ENCODE measurements around the gene C1QBP. TPM values are rescaled to one million over a fixed set of nuclear protein-coding genes. Genes with fewer than 3 reads are reported as not detected.

Gene C1QBP
- total RNA-seq, 1 donor, result 137 TPM

GRCh38 chr17:5413682-5414081, 25.3 kb downstream of the C1QBP start:
- Histone ChIP-seq H3K4me3 (ENCODE audit: insufficient read depth, low read length) (no peak overlapping the region), H3K9me3 (ENCODE audit: low read depth, low read length) (no peaks in the 10 kb centered on the region), H3K79me2 (ENCODE audit: insufficient read depth, low read length) (peaks cover 44% of the 10 kb centered on the region), H2AFZ (ENCODE audit: low read length) (no peak overlapping the region), H4K20me1 (ENCODE audit: insufficient read depth, low read length) (peaks cover 24% of the 10 kb centered on the region), H3K36me3 (ENCODE audit: insufficient read depth, low read length) (peaks cover 60% of the 10 kb centered on the region), H3K27me3 (ENCODE audit: insufficient read depth, low read length) (no peaks in the 10 kb centered on the region), H3K27ac (ENCODE audit: low read depth, low read length) (peak overlapping the region; percentile 31), H3K4me2 (ENCODE audit: insufficient read depth, low read length) (peak overlapping the region; percentile 71), H3K4me1 (ENCODE audit: insufficient read depth, low read length) (peaks cover 25% of the 10 kb centered on the region)
- DNase-seq (ENCODE audit: insufficient read length, low spot score, missing footprints), result peak; percentile 75
- no peak for TF ChIP-seq CTCF (IDR thresholded peaks at IDR 0.05; ENCODE audit: extremely low read depth, low read depth, low read length)

GRCh38 chr17:5410594-5411272, 28.2 kb downstream of the C1QBP start:
- DNase-seq (ENCODE audit: insufficient read length, low spot score, missing footprints), result no peak
- no peaks in the 10 kb centered on the region for H3K27me3 ChIP-seq (ENCODE audit: insufficient read depth, low read length)
- H3K9me3 ChIP-seq (ENCODE audit: low read depth, low read length), result no peaks in the 10 kb centered on the region
- H3K4me1 ChIP-seq (ENCODE audit: insufficient read depth, low read length), result peaks cover 18% of the 10 kb centered on the region
- TF ChIP-seq CTCF (IDR thresholded peaks at IDR 0.05; ENCODE audit: extremely low read depth, low read depth, low read length), result no peak
- H2AFZ ChIP-seq (ENCODE audit: low read length), result no peak overlapping the region
- H3K79me2 ChIP-seq (ENCODE audit: insufficient read depth, low read length), result peaks cover 22% of the 10 kb centered on the region
- no peak overlapping the region for H3K27ac ChIP-seq (ENCODE audit: low read depth, low read length)
- H4K20me1 ChIP-seq (ENCODE audit: insufficient read depth, low read length), result peaks cover 18% of the 10 kb centered on the region
- H3K4me3 ChIP-seq (ENCODE audit: insufficient read depth, low read length), result no peak overlapping the region
- H3K36me3 ChIP-seq (ENCODE audit: insufficient read depth, low read length), result peaks cover 78% of the 10 kb centered on the region
- H3K4me2 ChIP-seq (ENCODE audit: insufficient read depth, low read length), result no peak overlapping the region

GRCh38 chr17:5408186-5408585, 30.8 kb downstream of the C1QBP start:
- H3K79me2 ChIP-seq (ENCODE audit: insufficient read depth, low read length), result peaks cover 16% of the 10 kb centered on the region
- H3K4me3 ChIP-seq (ENCODE audit: insufficient read depth, low read length), result no peak overlapping the region
- no peaks in the 10 kb centered on the region for H3K27me3 ChIP-seq (ENCODE audit: insufficient read depth, low read length)
- H3K36me3 ChIP-seq (ENCODE audit: insufficient read depth, low read length), result peaks cover 87% of the 10 kb centered on the region
- H3K9me3 ChIP-seq (ENCODE audit: low read depth, low read length), result no peaks in the 10 kb centered on the region
- DNase-seq (ENCODE audit: insufficient read length, low spot score, missing footprints), result peak; percentile 59
- no peak overlapping the region for H2AFZ ChIP-seq (ENCODE audit: low read length)
- no peak overlapping the region for H3K27ac ChIP-seq (ENCODE audit: low read depth, low read length)
- no peak for TF ChIP-seq CTCF (IDR thresholded peaks at IDR 0.05; ENCODE audit: extremely low read depth, low read depth, low read length)
- peaks cover 4% of the 10 kb centered on the region for H3K4me1 ChIP-seq (ENCODE audit: insufficient read depth, low read length)
- peaks cover 10% of the 10 kb centered on the region for H4K20me1 ChIP-seq (ENCODE audit: insufficient read depth, low read length)
- H3K4me2 ChIP-seq (ENCODE audit: insufficient read depth, low read length), result no peak overlapping the region

- Histone ChIP-seq H3K4me2 (ENCODE audit: insufficient read depth, low read length) (no peak overlapping the region), H3K79me2 (ENCODE audit: insufficient read depth, low read length) (no peaks in the 10 kb centered on the region), H3K27ac (ENCODE audit: low read depth, low read length) (no peak overlapping the region), H3K27me3 (ENCODE audit: insufficient read depth, low read length) (no peaks in the 10 kb centered on the region), H2AFZ (ENCODE audit: low read length) (no peak overlapping the region), H3K9me3 (ENCODE audit: low read depth, low read length) (no peaks in the 10 kb centered on the region), H4K20me1 (ENCODE audit: insufficient read depth, low read length) (no peaks in the 10 kb centered on the region), H3K4me3 (ENCODE audit: insufficient read depth, low read length) (no peak overlapping the region), H3K4me1 (ENCODE audit: insufficient read depth, low read length) (no peaks in the 10 kb centered on the region), H3K36me3 (ENCODE audit: insufficient read depth, low read length) (peaks cover 83% of the 10 kb centered on the region)
- no peak for TF ChIP-seq CTCF (IDR thresholded peaks at IDR 0.05; ENCODE audit: extremely low read depth, low read depth, low read length)
- peak; percentile 15 for DNase-seq (ENCODE audit: insufficient read length, low spot score, missing footprints)
Observed at GRCh38 chr17:5405400-5405799, 33.6 kb downstream of the C1QBP start.
